Progenitor cell of endocrine pancreas (in vitro differentiated cells): ENCODE data around the gene LAMC3. TPM values are rescaled to one million over a fixed set of nuclear protein-coding genes. Genes with fewer than 3 reads are reported as not detected.

Experiments
- DNase-seq: peaks from one replicate; pipeline ENCODE4 v3.0.0; 2021; ENCODE audit warnings: low spot score; ENCODE audit not compliant: unreplicated experiment
- H3K27ac Mint-ChIP-seq: 2 replicates; pipeline ENCODE4 v1.8.0; 2021; ENCODE audit warnings: mild to moderate bottlenecking, moderate library complexity, mixed read lengths
- H3K27me3 Mint-ChIP-seq: 2 replicates; pipeline ENCODE4 v1.8.0; 2021; ENCODE audit warnings: mixed read lengths
- H3K36me3 Mint-ChIP-seq: 2 replicates; pipeline ENCODE4 v1.8.0; 2022; ENCODE audit warnings: mixed read lengths; ENCODE audit not compliant: insufficient read depth
- H3K4me1 Mint-ChIP-seq: 2 replicates; pipeline ENCODE4 v1.8.0; 2021; ENCODE audit warnings: low read depth, mixed read lengths
- H3K4me3 Mint-ChIP-seq: 2 replicates; pipeline ENCODE4 v1.8.0; 2021; ENCODE audit warnings: low read depth, mild to moderate bottlenecking, moderate library complexity, mixed read lengths
- H3K9me3 Mint-ChIP-seq: 2 replicates; pipeline ENCODE4 v1.8.0; 2021; ENCODE audit warnings: low read depth, mixed read lengths
- total RNA-seq: library from RNA; stranded (reverse); gene quantifications from 2 replicates; pipeline ENCODE4 v1.2.1, GENCODE V29; 2021
- TF ChIP-seq, protein P1 (sequence below): fragments of 200-600 bp; sonication (generic); IDR thresholded peaks from one replicate; pipeline ENCODE4 v1.5.0; 2021; ENCODE audit warnings: antibody characterized with exemption, mild to moderate bottlenecking; ENCODE audit not compliant: unreplicated experiment

LAMC3 gene
- total RNA-seq, 1 donor from 2014 or later, result 0.12 TPM

DNA sequence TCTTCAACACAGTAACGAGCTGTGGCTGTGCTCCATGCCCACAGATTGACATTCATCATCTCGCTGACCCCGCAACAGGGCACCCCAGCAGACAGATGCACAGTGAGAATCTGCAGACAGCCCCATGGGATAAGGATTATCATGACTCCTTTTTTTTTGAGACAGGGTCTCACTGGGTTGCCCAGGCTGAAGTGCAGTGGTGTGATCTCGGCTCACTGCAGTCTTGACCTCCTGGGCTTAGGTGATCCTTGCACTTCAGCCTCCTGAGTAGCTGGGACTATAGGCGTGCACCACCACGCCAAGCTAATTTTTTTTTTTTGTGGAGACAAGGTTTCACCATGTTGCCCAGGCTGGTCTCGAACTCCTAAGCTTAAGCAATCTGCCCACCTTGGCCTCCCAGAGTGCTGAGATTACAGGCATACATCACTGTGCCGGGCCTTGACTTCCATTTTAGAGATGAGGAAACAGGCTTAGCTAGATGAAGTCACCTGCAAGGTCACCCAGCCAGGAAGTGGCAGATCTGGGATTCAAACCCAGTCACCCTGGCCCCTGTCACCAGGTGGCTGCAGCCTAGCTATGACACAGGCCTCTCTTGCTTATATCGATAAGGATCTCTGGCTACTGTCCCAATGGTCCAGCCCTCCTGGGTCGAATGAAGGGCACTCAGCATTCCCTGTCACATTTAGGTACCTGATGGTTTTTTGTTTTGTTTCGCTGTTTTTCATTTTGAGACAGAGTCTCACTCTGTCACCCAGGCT lies 92.4 kb downstream of the LAMC3 start:
- DNase-seq, result no peak
- Mint-ChIP-seq H3K36me3 (peaks cover 4% of the 10 kb centered on the region), H3K27ac (no peak overlapping the region), H3K4me3 (no peak overlapping the region), H3K9me3 (no peaks in the 10 kb centered on the region), H3K4me1 (peaks cover 6% of the 10 kb centered on the region), H3K27me3 (no peaks in the 10 kb centered on the region)
- TF ChIP-seq, protein P1, sequence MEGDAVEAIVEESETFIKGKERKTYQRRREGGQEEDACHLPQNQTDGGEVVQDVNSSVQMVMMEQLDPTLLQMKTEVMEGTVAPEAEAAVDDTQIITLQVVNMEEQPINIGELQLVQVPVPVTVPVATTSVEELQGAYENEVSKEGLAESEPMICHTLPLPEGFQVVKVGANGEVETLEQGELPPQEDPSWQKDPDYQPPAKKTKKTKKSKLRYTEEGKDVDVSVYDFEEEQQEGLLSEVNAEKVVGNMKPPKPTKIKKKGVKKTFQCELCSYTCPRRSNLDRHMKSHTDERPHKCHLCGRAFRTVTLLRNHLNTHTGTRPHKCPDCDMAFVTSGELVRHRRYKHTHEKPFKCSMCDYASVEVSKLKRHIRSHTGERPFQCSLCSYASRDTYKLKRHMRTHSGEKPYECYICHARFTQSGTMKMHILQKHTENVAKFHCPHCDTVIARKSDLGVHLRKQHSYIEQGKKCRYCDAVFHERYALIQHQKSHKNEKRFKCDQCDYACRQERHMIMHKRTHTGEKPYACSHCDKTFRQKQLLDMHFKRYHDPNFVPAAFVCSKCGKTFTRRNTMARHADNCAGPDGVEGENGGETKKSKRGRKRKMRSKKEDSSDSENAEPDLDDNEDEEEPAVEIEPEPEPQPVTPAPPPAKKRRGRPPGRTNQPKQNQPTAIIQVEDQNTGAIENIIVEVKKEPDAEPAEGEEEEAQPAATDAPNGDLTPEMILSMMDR, result no peak

DNA sequence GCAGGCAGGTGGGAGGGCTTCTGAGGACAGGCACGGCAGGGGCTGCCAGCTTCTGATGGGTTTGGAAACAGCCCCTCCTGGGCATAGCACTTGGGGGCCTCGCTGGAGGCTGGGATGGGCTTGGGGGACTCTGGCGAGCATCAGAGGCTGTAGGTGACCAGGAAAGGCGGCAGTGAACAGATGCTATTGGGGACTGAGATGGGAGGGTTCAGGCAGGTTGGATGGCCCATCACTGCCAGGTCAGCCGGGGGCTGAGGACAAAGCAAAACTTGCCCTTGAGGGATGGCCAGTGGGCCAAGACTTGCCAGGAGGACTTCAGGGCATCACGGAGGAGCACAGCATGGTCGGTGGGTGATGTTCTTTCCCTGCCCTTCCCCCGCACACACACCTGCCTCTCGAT lies 94.0 kb downstream of the LAMC3 start:
- TF ChIP-seq, protein P1, result no peak
- no peaks in the 10 kb centered on the region for H3K27me3 Mint-ChIP-seq
- no peak overlapping the region for H3K27ac Mint-ChIP-seq
- peaks cover 5% of the 10 kb centered on the region for H3K36me3 Mint-ChIP-seq
- no peaks in the 10 kb centered on the region for H3K9me3 Mint-ChIP-seq
- no peaks in the 10 kb centered on the region for H3K4me1 Mint-ChIP-seq
- no peak overlapping the region for H3K4me3 Mint-ChIP-seq
- no peak for DNase-seq

DNA sequence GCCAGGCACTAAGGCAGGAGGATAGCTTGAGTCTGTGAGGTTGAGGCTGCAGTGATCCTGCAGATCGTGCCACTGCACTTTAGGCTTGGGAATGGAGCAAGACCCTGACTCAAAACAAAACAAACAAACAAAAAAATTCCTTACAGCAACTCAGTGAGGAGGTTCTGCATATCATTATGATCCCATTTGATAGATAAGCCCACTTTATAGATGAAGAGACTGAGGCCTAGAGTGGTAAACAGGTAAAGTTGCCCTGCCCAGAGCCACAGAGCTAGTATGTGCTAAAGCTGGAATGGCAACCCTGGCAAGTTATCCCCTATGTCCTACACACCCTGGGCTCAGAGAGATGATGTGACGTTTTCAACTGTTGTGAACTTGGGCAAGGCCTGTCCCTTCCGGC lies 94.6 kb downstream of the LAMC3 start:
- DNase-seq, result no peak
- H3K4me3 Mint-ChIP-seq, result no peak overlapping the region
- H3K36me3 Mint-ChIP-seq, result peaks cover 5% of the 10 kb centered on the region
- H3K4me1 Mint-ChIP-seq, result no peaks in the 10 kb centered on the region
- no peaks in the 10 kb centered on the region for H3K9me3 Mint-ChIP-seq
- TF ChIP-seq, protein P1, result no peak
- no peak overlapping the region for H3K27ac Mint-ChIP-seq
- no peaks in the 10 kb centered on the region for H3K27me3 Mint-ChIP-seq

DNA sequence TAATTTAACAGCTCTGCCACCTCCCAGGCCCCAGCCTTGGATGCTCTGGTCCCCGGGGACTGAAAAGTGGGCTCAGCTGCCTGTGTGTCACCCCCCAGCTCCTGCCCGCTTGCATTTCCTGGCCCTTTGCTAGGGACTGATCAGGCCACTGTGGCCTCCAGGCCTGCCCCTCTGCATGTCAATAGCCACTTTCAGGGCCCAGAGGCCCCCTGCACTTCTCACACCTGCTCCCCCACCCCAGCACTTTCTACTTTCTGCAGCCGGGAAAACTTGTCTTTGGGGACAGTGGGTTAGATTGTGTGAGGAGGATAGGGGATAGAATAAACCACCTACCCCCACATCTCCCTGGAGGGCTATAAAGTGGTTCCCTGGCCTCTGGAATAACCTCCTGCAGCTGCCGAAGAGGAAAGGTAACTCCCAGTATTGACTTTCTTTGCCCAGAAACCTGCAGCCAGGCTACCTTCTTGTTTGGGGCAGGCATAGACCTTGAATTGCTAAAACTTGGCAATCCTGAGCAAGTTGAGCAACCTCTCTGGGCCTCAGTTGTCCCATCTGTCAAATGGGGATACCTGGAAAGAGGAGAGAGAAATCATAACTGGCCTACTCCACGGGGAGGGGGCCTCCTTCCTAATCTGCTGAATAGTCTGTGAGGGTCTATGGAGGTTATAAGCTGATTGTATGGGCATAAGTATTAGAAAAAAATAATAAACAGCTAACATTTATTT lies 95.2 kb downstream of the LAMC3 start:
- no peak for DNase-seq
- no peaks in the 10 kb centered on the region for H3K9me3 Mint-ChIP-seq
- TF ChIP-seq, protein P1, result no peak
- H3K27ac Mint-ChIP-seq, result no peak overlapping the region
- no peaks in the 10 kb centered on the region for H3K4me1 Mint-ChIP-seq
- peaks cover 7% of the 10 kb centered on the region for H3K36me3 Mint-ChIP-seq
- no peak overlapping the region for H3K4me3 Mint-ChIP-seq
- no peaks in the 10 kb centered on the region for H3K27me3 Mint-ChIP-seq

DNA sequence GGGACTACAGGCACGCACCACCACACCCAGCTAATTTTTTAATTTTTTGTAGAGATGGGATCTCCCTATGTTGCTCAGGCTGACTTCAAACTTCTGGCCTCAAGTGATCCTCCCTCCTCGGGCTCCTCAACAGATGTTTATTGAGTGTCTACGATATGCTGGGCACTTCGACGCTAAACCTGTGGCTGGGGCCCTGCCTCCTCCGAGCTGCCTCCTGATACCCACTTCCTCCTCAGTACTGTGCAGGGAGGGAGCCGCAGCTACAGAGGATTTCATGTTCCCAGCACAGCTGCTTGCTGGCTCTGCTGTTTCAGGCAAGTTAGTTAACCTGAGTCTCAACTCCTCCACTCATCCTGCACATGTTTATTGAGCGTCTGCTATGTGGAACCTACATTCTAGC lies 97.0 kb downstream of the LAMC3 start:
- Mint-ChIP-seq H3K27ac (no peak overlapping the region), H3K9me3 (no peaks in the 10 kb centered on the region), H3K4me3 (no peak overlapping the region), H3K36me3 (peaks cover 7% of the 10 kb centered on the region), H3K4me1 (no peaks in the 10 kb centered on the region), H3K27me3 (no peaks in the 10 kb centered on the region)
- DNase-seq, result no peak
- TF ChIP-seq, protein P1, result no peak
